ENCODE data around the gene GCHFR.

Gene GCHFR

GRCh38 chr15:40755812-40756208 lies 8.1 kb upstream of the GCHFR start:
- DNase-seq: no peak

- no peak for DNase-seq
Measured at GRCh38 chr15:40756938-40757337, 6.9 kb upstream of the GCHFR start.

GRCh38 chr15:40759961-40760360 lies 3.9 kb upstream of the GCHFR start:
- no peak for DNase-seq

DNA sequence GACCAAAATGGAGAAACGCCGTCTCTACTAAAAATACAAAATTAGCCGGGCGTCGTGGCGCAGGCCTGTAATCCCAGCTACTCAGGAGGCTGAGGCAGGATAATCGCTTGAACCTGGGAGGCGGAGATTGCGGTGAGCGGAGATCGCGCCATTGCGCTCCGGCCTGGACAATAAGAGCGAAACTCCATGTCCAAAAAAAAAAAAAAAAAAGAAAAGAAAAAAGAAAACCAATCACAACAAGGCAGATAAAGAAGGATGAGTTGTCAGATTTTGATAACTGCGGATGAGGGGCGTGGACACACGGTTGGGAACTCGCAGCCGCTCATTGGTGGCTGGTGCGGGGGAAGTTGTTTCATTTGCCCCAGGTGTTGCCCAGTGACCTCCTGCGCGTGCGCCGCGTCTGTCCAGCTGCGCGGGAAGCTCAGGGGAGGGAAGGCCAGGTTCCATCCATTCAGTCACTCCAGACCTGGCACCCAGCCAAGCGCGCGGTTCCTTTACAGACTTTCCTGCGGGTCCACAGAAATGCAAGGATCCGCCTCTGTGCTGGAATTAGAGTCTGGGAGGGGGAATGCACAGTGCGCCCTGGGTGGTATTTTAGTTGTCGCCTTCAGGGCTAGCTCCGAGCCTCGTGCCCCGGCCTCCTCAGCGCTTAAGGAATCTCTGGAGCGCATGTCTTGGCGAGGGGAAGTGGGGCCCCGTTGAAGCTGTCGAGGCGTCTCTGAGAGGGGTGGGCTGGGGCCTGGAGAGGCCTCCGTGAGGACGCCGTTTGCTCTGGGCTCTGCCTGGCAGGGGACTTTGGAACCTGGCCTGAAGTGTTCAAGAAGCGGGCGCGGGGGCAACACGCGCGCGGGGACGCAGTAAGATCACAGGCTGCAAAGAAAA lies 708 bp upstream of the GCHFR start:
- peak; percentile 87 for DNase-seq

DNA sequence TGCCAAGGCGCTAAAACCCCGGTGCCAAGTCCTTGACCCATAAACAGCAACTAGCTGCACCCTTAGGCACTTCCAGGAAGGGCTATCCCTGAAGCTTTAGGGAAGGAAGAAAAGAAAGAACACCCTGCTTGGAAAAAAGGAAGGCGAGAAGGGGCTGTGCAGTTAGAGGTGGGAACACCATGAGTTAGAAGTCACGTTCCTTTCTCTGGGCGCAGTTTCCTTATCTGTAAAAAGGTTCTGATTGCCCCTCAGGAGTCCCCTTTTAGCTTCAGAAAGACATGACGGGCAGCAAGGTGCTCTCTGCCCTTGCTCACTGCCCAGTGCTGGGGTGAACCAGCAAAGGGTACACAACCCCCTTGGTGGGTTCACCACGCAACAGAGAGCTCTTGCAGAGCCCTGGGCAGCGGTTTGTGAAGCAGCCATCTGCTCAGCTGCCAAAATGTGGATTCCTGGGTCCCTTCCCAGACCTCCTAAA lies 798 bp downstream of the GCHFR start:
- no peak for DNase-seq

GRCh38 chr15:40766194-40766815 lies 2.4 kb downstream of the GCHFR start:
- DNase-seq: no peak

DNA sequence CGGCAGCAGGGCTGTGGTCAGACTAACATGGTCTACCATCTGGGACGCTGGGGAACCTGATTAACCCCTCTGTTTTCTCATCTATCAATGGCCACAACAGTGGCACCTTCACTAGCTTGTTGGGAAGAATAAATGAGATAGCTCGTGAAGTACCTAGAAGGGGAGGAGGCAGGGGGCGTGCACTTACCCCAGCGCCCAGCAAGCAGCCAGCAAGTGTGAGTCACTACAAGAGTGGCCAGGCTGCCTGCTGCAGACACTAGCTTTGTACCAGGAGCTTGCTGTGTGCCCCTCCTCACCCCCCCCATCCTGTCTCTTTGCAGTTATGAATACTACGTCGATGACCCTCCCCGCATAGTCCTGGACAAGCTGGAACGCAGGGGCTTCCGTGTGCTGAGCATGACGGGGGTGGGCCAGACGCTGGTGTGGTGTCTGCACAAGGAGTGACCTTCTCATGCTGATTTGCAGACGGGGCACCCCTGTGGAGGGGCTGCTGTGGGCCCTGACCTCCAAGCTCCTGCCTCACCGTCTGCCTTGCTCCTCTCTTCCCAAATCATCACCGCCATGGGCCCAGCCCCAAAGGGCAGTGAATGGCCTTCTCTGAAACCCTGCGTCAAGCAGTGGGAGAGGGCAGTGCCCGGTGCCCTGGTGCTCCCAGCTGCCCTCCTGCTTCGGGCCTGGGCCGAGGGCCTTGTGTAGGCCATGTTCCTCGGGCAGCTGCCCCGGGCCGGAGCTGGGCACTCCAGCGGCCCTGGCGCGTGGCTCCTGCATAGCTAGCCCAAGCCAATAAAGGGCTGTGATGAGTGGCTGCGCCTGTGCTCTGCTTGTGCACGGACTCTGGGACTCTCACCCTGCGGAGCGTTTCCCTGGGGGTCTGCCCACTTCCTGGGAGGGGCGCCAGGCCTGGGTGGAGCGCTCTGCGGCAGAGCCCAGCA lies 3.3 kb downstream of the GCHFR start:
- no peak for DNase-seq

DNA sequence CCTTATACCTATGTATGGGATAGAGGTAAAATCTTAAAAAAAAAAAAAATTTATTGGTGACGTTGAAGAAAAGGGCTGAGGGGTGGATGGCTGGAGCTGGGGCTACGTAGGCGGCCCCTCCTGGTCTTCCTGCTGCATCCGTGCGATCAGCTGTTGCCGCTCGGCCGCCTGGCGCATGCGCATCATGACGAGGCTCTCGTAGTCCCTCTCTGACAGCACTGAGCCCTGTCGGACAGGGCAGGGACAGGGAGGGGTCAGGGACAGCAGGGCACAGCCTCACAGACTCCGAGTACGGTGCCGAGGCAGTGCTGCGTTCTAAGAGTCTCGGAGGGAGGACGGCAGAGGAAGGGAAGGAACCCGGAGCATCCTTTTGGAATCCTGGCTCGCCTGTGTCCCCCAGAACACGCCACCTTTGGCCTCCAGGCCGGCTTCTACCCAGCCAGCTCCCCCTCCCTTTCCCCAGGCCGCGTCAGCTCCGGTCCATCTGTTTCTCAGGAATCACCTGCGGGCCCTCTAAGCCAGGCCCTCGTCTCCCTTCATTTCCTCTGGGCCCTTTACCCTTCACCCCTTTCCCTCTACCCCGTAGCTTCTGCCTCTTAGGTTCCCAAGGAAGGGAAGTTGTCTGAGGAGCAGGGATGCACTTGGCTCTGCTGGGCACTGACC lies 4.1 kb downstream of the GCHFR start:
- no peak for DNase-seq

DNA sequence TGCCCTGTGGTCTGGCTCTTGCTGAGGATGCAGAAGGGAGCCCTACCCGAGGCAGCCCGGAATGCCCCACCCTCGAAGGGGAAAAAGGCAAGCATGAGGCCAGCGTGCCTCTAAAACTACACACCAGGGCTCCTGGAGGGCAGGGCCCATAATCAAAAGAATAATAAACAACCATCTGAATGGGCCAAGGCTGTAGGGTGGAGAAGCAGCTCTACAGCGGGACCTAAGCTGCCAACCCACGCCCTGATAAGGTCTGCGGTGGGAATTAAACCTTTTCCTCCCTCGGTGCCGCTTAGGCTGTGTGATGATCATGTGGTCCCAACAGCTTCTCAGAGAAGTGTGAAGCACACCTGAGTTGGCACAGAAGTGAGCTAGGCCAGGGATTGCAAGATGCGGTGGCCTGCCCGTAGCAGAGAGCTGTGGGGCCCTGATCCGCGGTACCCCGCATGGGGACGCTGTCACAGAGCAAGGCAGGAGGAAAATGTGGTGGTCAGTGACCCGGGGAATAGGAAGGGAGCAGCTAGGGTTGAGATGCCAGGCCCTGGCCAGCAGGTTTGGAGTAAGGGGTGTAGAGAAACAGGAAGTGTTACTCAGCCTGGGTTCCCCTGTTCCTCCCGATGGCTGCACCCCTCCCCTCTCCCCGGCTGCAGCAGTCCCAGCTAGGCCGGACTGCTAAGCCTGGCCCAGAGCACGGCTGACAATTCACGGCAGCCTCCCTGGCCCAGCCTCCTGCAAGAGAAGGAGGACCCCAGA lies 4.8 kb downstream of the GCHFR start:
- DNase-seq: no peak

DNA sequence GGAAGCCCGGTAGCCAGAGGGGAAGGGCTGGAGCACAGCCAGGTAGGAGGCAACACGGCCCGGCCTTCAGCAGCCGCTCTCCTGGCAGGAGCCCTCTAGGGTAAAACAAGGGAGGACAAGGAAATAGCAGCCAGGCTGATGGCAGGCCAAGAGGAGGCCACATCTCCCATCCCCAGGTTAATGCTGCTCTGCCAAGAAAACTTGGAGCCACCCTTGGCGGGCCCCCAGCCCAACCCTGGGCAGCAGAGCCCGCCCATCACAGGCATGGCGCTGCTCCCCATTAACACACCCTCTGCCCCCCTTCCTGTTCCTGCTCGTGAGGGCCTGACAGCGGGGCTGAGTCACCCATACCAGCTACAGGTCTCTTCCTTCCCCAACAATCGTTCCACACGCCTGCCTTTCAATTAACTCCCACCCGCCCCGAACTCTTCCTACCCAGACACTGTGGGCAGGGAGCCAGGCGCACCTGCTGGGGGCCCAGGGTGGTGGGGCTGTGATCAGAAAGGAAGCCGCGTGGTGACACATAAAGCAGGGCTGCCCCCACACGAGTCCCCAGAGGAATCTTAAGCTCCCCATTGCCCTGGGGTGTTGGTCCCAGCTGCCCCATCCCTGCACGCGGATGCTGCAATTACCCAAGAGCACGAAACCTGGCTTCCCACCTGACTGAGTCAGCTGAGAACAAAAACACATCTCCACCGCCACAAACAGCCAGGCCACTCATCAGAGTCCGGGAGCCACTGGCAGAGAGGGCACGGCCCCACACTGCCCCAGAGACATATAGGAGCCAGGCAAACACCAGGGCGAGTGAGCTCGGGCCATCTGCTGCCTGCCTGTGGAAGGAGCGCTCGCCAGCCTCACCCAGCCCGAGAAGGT lies 5.6 kb downstream of the GCHFR start, which contains the start of gene C15orf62:
TSS of gene C15orf62 (plus strand) at position 707 of the 873 bp plus-strand sequence. CDS start 516 bp downstream, outside the sequence.
- DNase-seq: peak; percentile 60

- no peak for DNase-seq
Measured at GRCh38 chr15:40770147-40770721, 6.4 kb downstream of the GCHFR start.

DNA sequence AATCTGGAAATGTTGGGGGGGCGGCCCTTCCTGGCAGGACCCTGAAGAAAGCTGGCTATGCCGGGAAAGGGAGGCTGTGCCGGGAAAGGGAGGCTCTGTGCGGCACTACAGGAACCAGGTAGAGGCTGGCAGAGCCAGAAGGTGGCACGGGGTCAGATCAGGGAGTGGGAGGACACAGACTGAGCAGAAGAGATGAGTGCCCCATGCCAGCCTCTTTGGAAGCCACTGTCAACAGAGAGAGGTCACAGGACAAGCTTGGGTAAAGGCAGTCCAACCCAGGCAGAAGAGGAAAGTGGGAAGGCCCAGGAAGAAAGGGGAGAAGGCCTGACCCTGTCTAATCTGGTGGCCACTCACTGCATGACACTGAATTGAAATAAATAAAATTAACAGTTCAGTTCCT lies 7.4 kb downstream of the GCHFR start:
- no peak for DNase-seq

DNA sequence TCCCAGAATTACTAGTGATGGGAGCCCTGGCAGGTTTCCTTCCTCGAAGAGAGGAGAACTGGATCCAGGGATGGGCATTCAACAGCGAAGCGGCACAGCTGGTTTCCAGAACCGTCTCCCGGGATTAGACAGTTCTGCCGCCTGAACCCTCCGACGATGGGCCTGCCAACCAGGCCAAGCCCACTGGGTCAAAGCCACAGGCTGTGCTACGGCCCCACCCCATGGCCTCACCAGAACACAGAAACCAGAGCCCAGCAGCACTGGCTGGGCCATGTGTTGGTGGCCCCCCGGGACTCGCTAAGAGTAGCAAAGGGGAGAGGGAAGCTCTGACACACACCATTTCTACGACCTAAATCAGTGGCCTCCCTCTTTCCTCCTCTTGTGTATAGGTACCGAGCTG lies 8.1 kb downstream of the GCHFR start:
- no peak for DNase-seq

GRCh38 chr15:40773496-40773895 lies 9.6 kb downstream of the GCHFR start:
- DNase-seq: no peak

DNA sequence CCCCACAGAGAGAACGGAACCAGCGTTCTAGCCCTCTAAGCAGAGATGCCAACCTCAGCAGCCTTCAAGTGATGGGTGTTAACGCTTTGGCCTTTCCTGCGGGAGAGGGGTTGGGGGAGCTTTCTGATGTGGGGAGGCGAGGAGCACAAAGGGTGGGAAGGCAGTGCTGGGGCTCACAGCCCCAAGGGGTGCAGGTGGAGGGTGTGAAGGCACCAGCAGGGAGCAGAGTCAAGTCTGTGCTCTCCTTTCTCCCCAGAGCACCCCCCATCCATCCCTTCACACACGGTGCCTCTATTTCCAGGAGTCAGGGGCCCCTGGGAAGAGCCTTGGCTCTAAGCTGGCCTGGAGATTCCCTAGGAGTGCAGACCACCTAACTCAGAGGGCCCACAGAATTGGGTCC lies 10.0 kb downstream of the GCHFR start:
- no peak for DNase-seq

DNA sequence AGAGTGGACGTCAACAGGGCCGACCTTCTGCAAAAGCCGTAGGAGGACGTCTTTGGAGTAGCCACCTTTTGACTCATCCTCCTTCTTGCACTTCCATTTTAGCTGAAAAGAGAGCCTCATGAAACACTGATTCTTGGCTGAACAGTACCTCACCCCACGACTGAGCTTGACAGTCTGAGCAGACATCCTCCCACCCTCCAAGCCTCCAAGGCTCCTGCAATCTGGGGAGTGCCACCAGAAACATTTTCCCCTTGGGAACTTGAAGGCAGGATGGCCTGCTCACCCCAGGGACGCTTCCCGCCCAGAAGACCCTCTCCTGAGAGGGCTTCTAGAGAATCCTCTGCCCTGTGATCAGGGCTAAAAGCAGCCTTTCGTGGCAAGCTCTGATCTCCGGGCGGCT lies 11.1 kb downstream of the GCHFR start:
- DNase-seq: no peak

DNA sequence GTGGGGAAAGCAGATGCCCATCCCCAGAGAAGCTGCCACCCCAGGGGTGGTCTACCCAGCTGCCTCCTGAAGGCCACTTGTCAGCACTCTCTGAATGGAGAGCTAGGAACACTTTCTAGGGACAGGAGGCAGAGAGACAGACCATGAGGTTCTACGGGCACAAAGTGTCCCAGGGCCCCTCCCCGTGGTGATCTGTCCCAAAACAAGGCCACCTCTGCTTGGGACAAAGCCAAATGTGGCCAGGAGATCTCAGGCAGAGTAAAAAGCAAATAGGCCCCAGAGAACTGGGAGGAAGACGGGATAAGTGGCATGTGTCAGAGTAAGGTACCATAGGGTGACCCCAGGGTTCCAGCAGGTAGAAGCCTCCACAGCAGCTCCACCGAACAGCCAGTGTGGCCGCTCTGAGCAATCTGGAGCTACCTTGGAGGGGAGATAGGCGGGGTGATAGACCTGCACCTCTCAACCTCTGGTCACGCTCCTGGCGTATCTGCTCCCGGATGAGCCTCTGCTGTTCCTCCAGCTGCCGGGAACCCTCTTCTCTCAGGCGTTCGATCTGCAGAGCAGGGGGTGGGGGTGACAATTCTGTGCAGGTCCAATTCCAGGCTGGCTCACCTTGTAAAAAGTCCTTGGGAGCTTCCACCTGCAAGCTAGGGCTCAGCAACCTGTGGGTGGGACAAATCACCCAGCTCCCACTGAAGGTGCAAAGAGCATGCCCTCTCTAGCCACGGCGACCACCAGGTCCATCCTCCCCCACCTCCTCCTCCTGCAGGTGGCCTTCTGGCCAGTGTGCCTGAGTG lies 12.1 kb downstream of the GCHFR start:
- DNase-seq: no peak

- no peak for DNase-seq
Measured at GRCh38 chr15:40776537-40777141, 12.8 kb downstream of the GCHFR start.

Data from right forelimb (tissue), 1 donor.